MM.1S (cell line): ENCODE data around the gene CA10.

ENCODE experiments used
- DNase-seq: peaks from one replicate; pipeline ENCODE4 v3.0.0-alpha.2; 2015
- H2AFZ ChIP-seq: fragments of 300-600 bp; sonication (generic); 2 replicates; pipeline ENCODE4 v1.6.0; 2016; ENCODE audit warnings: antibody characterized with exemption, low read length
- H3F3A ChIP-seq: fragments of 300-600 bp; sonication (generic); 2 replicates; pipeline ENCODE4 v1.6.1; 2016; ENCODE audit warnings: mild to moderate bottlenecking, antibody characterized with exemption, low read length, moderate library complexity, mixed read lengths; ENCODE audit not compliant: insufficient read depth
- H3K27ac ChIP-seq: fragments of 300-600 bp; sonication (generic); 2 replicates; pipeline ENCODE4 v1.5.1; 2016; ENCODE audit warnings: mild to moderate bottlenecking, low read length
- H3K27me3 ChIP-seq: fragments of 300-600 bp; sonication (generic); replicated peaks from 2 replicates; pipeline ENCODE4 v1.6.0; 2016; ENCODE audit warnings: low read length; ENCODE audit not compliant: insufficient read depth
- H3K36me3 ChIP-seq: fragments of 300-600 bp; sonication (generic); replicated peaks from 2 replicates; pipeline ENCODE4 v1.6.1; 2016; ENCODE audit warnings: mild to moderate bottlenecking, low read length, mixed read lengths; ENCODE audit not compliant: insufficient read depth
- H3K4me1 ChIP-seq: fragments of 300-600 bp; sonication (generic); 2 replicates; pipeline ENCODE4 v1.6.1; 2016; ENCODE audit warnings: low read length, mixed read lengths
- H3K4me2 ChIP-seq: fragments of 300-600 bp; sonication (generic); 2 replicates; pipeline ENCODE4 v1.6.0; 2016; ENCODE audit warnings: low read depth, low read length
- H3K4me3 ChIP-seq: fragments of 300-600 bp; sonication (generic); 2 replicates; pipeline ENCODE4 v1.5.1; 2016; ENCODE audit warnings: low read length, mixed read lengths
- H3K79me2 ChIP-seq: fragments of 300-600 bp; sonication (generic); 2 replicates; pipeline ENCODE4 v1.6.1; 2016; ENCODE audit warnings: mixed run types, low read length, mixed read lengths
- H3K9ac ChIP-seq: fragments of 300-600 bp; sonication (generic); 2 replicates; pipeline ENCODE4 v1.6.1; 2016; ENCODE audit warnings: low read length, mixed read lengths
- H3K9me2 ChIP-seq: fragments of 300-600 bp; sonication (generic); replicated peaks from 2 replicates; pipeline ENCODE4 v1.6.1; 2016; ENCODE audit warnings: mild to moderate bottlenecking, low read length, mixed read lengths; ENCODE audit not compliant: insufficient read depth
- H3K9me3 ChIP-seq: fragments of 300-600 bp; sonication (generic); replicated peaks from 2 replicates; pipeline ENCODE4 v1.6.1; 2016; ENCODE audit warnings: mild to moderate bottlenecking, low read length, mixed read lengths; ENCODE audit not compliant: insufficient read depth
- H4K20me1 ChIP-seq: fragments of 300-600 bp; sonication (generic); 2 replicates; pipeline ENCODE4 v1.6.1; 2016; ENCODE audit warnings: mild to moderate bottlenecking, low read length, moderate library complexity, mixed read lengths; ENCODE audit not compliant: insufficient read depth
- CTCF ChIP-seq: fragments of 300-600 bp; sonication (generic); IDR thresholded peaks from 2 replicates; pipeline ENCODE4 v1.5.1; 2016; ENCODE audit warnings: antibody characterized with exemption, low read length, mixed read lengths
- EZH2 ChIP-seq: fragments of 300-600 bp; sonication (generic); optimal IDR thresholded peaks from 2 replicates; pipeline ENCODE3; 2017; ENCODE audit warnings: low read depth, mild to moderate bottlenecking, antibody characterized with exemption, low read length, mixed read lengths
- EZH2phosphoT487 ChIP-seq: fragments of 300-600 bp; sonication (generic); IDR thresholded peaks from 2 replicates; pipeline ENCODE4 v1.6.1; 2018; ENCODE audit warnings: antibody characterized with exemption, low read length

CA10 gene

GRCh38 chr17:51725185-51725584 lies 433.3 kb downstream of the CA10 start:
- Histone ChIP-seq H3F3A (no peaks in the 10 kb centered on the region), H3K4me1 (no peaks in the 10 kb centered on the region), H3K9me2 (no peaks in the 10 kb centered on the region), H4K20me1 (no peaks in the 10 kb centered on the region), H3K79me2 (no peaks in the 10 kb centered on the region), H2AFZ (no peak overlapping the region), H3K4me3 (no peak overlapping the region), H3K9ac (no peak overlapping the region), H3K9me3 (no peaks in the 10 kb centered on the region), H3K27ac (no peak overlapping the region), H3K4me2 (no peak overlapping the region), H3K36me3 (no peaks in the 10 kb centered on the region), H3K27me3 (no peaks in the 10 kb centered on the region)
- DNase-seq, result no peak
- TF ChIP-seq CTCF (no peak), EZH2 (no peak), EZH2phosphoT487 (no peak)

- H3K4me2 ChIP-seq, result no peak overlapping the region
- DNase-seq, result no peak
These were observed 434.4 kb downstream of the CA10 start for GRCh38 chr17:51724043-51724580.

GRCh38 chr17:51722994-51723393 lies 435.5 kb downstream of the CA10 start:
- no peak for DNase-seq
- Histone ChIP-seq H4K20me1 (no peaks in the 10 kb centered on the region), H3K27ac (no peak overlapping the region), H3F3A (no peaks in the 10 kb centered on the region), H3K4me2 (no peak overlapping the region), H3K79me2 (no peaks in the 10 kb centered on the region), H3K4me3 (no peak overlapping the region), H3K9ac (no peak overlapping the region), H3K9me3 (no peaks in the 10 kb centered on the region), H3K9me2 (no peaks in the 10 kb centered on the region), H3K36me3 (no peaks in the 10 kb centered on the region), H3K4me1 (no peaks in the 10 kb centered on the region), H3K27me3 (no peaks in the 10 kb centered on the region), H2AFZ (no peak overlapping the region)
- no peak for TF ChIP-seq CTCF
- no peak for TF ChIP-seq EZH2phosphoT487
- no peak for TF ChIP-seq EZH2

More at GRCh38 chr17:51724043-51724580, 434.4 kb downstream of the CA10 start:
- H4K20me1 ChIP-seq, result no peaks in the 10 kb centered on the region
- no peaks in the 10 kb centered on the region for H3F3A ChIP-seq
- no peaks in the 10 kb centered on the region for H3K9me3 ChIP-seq
- no peak overlapping the region for H3K27ac ChIP-seq
- no peaks in the 10 kb centered on the region for H3K9me2 ChIP-seq
- no peak overlapping the region for H3K4me3 ChIP-seq
- no peaks in the 10 kb centered on the region for H3K4me1 ChIP-seq
- H3K9ac ChIP-seq, result no peak overlapping the region
- H3K36me3 ChIP-seq, result no peaks in the 10 kb centered on the region
- TF ChIP-seq EZH2 (no peak), EZH2phosphoT487 (no peak), CTCF (no peak)
- H3K79me2 ChIP-seq, result no peaks in the 10 kb centered on the region
- H3K27me3 ChIP-seq, result no peaks in the 10 kb centered on the region
- no peak overlapping the region for H2AFZ ChIP-seq
